Suprapubic skin (tissue), 4 donors: ENCODE results near the gene GNPAT. TPM values are rescaled to one million over a fixed set of nuclear protein-coding genes. Genes with fewer than 3 reads are reported as not detected.

Experiments
- DNase-seq, 2 donors: peaks; one replicate each; pipeline ENCODE4 v3.0.0-alpha.2; 2019; ENCODE audit warnings: low spot score in 2 of 2
- H3K27ac ChIP-seq: fragments of 200-600 bp; sonication (generic); one replicate; pipeline ENCODE4 v1.5.1; 2019
- H3K27me3 ChIP-seq: fragments of 200-600 bp; sonication (generic); one replicate; pipeline ENCODE4 v1.5.1; 2019
- H3K36me3 ChIP-seq: fragments of 200-600 bp; sonication (generic); one replicate; pipeline ENCODE4 v1.5.1; 2019
- H3K4me1 ChIP-seq: fragments of 200-600 bp; sonication (generic); one replicate; pipeline ENCODE4 v1.5.1; 2019
- H3K4me3 ChIP-seq: fragments of 200-600 bp; sonication (generic); one replicate; pipeline ENCODE4 v1.5.1; 2019; ENCODE audit warnings: mild to moderate bottlenecking
- H3K9me3 ChIP-seq: fragments of 200-600 bp; sonication (generic); one replicate; pipeline ENCODE4 v1.5.1; 2019
- EP300 ChIP-seq: sonication (generic); formaldehyde crosslinking; IDR thresholded peaks from one replicate; pipeline ENCODE4 v1.6.1; 2017; ENCODE audit warnings: antibody characterized with exemption
- POLR2A ChIP-seq, 2 donors: fragments of 450-650 bp; IDR thresholded peaks; one replicate each; pipeline ENCODE4 v1.6.1; 2017; ENCODE audit warnings: antibody characterized with exemption in 2 of 2, mild to moderate bottlenecking in 2 of 2, moderate library complexity in 2 of 2
- POLR2AphosphoS5 ChIP-seq, 3 donors: sonication (generic); formaldehyde crosslinking; IDR thresholded peaks; one replicate each; pipeline ENCODE4 v1.6.1; 2017; ENCODE audit warnings: antibody characterized with exemption in 3 of 3
- WGBS: methylation state at CpG from one replicate; pipeline ENCODE4 v1.1.5; 2018; 5-methylcytosine and 5-hydroxymethylcytosine counted together
- total RNA-seq, 4 donors: library from RNA; depleted of rRNA; stranded (reverse); fragments of >200 nt; gene quantifications; one replicate each; pipeline ENCODE4 v1.1.0, GENCODE V29; 2016
- TF ChIP-seq, protein P1 (sequence below), 2 donors: fragments of 200-600 bp in 1 of 2; fragments of 450-650 bp in 1 of 2; sonication (generic) in 1 of 2; IDR thresholded peaks; one replicate each; pipeline ENCODE4 v1.5.1; 2016 to 2019; ENCODE audit warnings: antibody characterized with exemption in 2 of 2, mild to moderate bottlenecking in 1 of 2, moderate library complexity in 1 of 2

GNPAT gene
- total RNA-seq, 4 donors from 2014 or later, result 32.5 to 56.9 (median 42.7) TPM

DNA sequence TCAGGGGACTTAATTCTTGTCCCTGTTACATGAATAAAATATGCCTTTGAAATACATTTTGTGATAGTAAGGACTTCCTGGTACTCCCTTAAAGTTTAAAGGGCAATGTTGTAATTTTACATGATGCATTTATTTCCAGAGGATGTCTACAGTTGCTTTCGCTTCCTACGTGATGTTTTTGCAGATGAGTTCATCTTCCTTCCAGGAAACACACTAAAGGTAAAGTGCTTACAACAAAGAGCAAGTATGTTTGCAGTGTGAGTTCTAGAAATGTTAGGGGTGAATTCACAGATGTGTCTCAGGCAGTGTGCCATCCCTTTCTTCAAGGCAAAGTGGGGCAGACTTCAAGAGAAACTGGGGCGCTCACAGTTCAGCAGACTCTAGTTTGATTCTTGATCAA, 31.2 kb downstream of the GNPAT start:
- H3K4me1 ChIP-seq, result no peaks in the 10 kb centered on the region
- H3K36me3 ChIP-seq, result peaks cover 86% of the 10 kb centered on the region
- no peaks in the 10 kb centered on the region for H3K27me3 ChIP-seq
- no peaks in the 10 kb centered on the region for H3K9me3 ChIP-seq
- H3K4me3 ChIP-seq, result no peak overlapping the region
- no peak for DNase-seq
- H3K27ac ChIP-seq, result no peak overlapping the region
- WGBS, result 79% methylated on average over 3 of the region's 3 CpGs
- TF ChIP-seq, protein P1, sequence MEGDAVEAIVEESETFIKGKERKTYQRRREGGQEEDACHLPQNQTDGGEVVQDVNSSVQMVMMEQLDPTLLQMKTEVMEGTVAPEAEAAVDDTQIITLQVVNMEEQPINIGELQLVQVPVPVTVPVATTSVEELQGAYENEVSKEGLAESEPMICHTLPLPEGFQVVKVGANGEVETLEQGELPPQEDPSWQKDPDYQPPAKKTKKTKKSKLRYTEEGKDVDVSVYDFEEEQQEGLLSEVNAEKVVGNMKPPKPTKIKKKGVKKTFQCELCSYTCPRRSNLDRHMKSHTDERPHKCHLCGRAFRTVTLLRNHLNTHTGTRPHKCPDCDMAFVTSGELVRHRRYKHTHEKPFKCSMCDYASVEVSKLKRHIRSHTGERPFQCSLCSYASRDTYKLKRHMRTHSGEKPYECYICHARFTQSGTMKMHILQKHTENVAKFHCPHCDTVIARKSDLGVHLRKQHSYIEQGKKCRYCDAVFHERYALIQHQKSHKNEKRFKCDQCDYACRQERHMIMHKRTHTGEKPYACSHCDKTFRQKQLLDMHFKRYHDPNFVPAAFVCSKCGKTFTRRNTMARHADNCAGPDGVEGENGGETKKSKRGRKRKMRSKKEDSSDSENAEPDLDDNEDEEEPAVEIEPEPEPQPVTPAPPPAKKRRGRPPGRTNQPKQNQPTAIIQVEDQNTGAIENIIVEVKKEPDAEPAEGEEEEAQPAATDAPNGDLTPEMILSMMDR (IDR thresholded peaks at IDR 0.05), result no peak
- TF ChIP-seq POLR2AphosphoS5 (IDR thresholded peaks at IDR 0.05) (no peak), EP300 (no peak), POLR2A (IDR thresholded peaks at IDR 0.05) (no peak)

DNA sequence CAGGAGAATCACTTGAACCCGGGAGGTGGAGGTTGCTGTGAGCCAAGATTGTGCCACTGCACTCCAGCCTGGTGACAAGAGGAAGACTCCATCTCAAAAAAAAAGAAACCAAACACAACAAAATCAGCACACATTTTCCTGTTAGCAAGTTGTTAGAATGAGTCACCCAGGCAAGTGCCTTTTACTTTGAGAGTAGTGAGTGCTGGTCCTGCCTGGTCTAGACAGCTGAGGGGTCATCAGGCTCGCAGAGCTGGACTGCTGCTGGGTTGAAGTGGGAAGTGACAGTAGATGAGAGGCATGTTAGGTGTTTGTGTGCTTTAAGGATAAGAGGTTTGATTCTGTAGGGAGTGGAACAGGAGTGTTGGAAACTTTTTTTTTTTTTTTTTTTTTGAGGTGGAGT, 31.9 kb downstream of the GNPAT start:
- Histone ChIP-seq H3K27ac (no peak overlapping the region), H3K4me1 (no peaks in the 10 kb centered on the region), H3K4me3 (no peak overlapping the region), H3K36me3 (peaks cover 85% of the 10 kb centered on the region), H3K27me3 (no peaks in the 10 kb centered on the region), H3K9me3 (no peaks in the 10 kb centered on the region)
- TF ChIP-seq, protein P1 (IDR thresholded peaks at IDR 0.05), result no peak
- no peak for TF ChIP-seq POLR2A (IDR thresholded peaks at IDR 0.05)
- TF ChIP-seq EP300, result no peak
- no peak for TF ChIP-seq POLR2AphosphoS5 (IDR thresholded peaks at IDR 0.05)
- no peak for DNase-seq
- 91% methylated on average over 2 of the region's 2 CpGs for WGBS

DNA sequence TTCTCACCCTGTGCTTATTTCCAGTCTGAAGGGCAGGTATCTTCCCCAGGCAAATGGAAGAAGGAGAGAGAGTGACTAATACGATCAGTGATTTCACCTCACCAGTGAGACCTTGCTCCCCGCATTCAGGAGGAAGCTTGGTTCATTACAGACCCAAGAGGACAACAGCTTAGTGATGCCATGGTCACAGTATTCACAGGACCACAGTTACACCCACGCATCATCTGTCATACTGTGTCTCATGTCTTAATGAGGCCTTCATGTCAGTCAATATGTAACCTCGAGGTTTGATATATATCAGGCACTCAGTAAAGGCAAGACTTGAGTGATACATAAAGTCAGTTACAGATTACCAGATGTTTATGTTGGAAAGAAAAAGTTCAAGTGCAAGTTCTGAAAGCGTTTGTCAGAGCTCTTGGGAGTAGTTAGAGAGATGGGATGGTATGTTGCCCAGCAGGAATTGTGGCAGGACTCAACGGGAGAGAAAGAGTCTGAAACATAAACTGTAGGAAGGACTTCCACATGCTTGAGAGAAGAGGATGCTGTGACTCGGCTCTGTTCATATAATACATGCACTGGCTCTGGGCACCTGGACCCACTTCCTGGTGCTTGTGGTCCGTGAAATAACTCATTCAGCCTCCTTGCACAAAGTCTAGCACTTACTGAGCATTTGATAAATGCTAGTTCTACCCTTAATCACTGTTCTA, 33.3 kb downstream of the GNPAT start:
- Histone ChIP-seq H3K4me1 (no peaks in the 10 kb centered on the region), H3K27ac (no peak overlapping the region), H3K36me3 (peaks cover 74% of the 10 kb centered on the region), H3K4me3 (no peak overlapping the region), H3K9me3 (no peaks in the 10 kb centered on the region), H3K27me3 (no peaks in the 10 kb centered on the region)
- TF ChIP-seq POLR2A (IDR thresholded peaks at IDR 0.05), result no peak
- no peak for TF ChIP-seq EP300
- TF ChIP-seq POLR2AphosphoS5 (IDR thresholded peaks at IDR 0.05), result no peak
- TF ChIP-seq, protein P1 (IDR thresholded peaks at IDR 0.05), result no peak
- no peak for DNase-seq
- 81% methylated on average over 8 of the region's 8 CpGs for WGBS

DNA sequence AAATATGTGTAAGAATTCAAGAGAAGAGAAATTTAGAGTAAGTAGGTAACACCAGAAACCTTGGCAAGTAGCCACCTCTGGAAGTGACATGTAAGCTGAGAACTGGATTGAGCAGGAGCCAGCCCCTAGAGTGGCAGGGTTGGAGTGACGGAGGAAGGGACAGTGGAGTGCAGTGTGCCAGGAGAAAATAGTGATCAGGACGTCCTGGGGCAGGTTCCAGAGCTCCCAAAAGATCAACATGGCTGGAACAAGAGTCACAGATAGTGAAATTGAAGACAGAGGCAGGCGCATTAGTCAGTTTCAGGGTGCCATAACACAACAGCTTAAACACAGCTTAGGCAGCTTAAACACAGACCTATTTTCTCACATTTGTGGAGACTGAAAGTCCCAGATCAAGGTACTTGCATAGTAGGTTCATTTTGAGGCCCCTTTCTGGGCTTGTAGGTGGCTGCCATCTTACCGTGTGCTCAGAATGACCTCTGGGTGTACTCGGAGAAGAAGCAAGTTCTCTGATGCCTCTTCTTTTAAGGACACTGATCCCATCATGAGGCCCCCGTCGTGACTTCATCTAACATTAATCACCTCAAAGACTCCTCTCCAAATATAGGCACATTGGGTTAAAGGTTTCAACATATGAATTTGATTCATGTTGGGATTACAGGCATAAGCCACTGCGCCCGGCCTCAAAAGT, 37.2 kb downstream of the GNPAT start:
- peaks cover 43% of the 10 kb centered on the region for H3K36me3 ChIP-seq
- 89% methylated on average over 9 of the region's 9 CpGs for WGBS
- H3K4me3 ChIP-seq, result no peak overlapping the region
- TF ChIP-seq POLR2A (IDR thresholded peaks at IDR 0.05), result no peak
- TF ChIP-seq POLR2AphosphoS5 (IDR thresholded peaks at IDR 0.05), result no peak
- TF ChIP-seq, protein P1 (IDR thresholded peaks at IDR 0.05), result no peak
- TF ChIP-seq EP300, result no peak
- no peak for DNase-seq
- no peaks in the 10 kb centered on the region for H3K27me3 ChIP-seq
- no peaks in the 10 kb centered on the region for H3K4me1 ChIP-seq
- H3K9me3 ChIP-seq, result no peaks in the 10 kb centered on the region
- no peak overlapping the region for H3K27ac ChIP-seq

DNA sequence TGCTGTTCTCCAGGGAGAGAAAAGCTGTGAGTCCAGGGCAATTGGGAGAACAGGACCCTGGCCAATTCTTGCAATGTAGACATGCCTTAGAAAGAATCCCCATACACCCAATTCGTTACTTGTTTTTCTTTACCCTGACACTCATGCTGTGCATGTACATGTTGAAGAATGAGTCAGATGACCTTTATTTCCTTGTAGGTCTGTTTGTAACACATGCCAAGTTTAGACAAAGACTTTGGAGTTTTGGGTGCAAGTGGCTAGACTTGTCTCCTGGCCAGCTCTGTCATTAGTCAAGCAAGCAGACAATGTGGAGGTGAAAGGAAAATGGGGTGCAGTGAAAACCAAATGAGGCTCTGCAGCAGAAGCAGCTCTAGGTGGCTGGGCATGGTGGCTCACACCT, 38.1 kb downstream of the GNPAT start:
- DNase-seq, result no peak
- Histone ChIP-seq H3K36me3 (peaks cover 37% of the 10 kb centered on the region), H3K9me3 (no peaks in the 10 kb centered on the region), H3K4me3 (no peak overlapping the region), H3K4me1 (no peaks in the 10 kb centered on the region), H3K27ac (no peak overlapping the region), H3K27me3 (no peaks in the 10 kb centered on the region)
- TF ChIP-seq, protein P1 (IDR thresholded peaks at IDR 0.05), result no peak
- TF ChIP-seq EP300, result no peak
- no peak for TF ChIP-seq POLR2A (IDR thresholded peaks at IDR 0.05)
- no peak for TF ChIP-seq POLR2AphosphoS5 (IDR thresholded peaks at IDR 0.05)
- WGBS, result 47% methylated on average over 1 of the region's 1 CpG
